ENCODE measurements around the gene CHAF1B.

- no peak for TF ChIP-seq GATA2 (IDR thresholded peaks at IDR 0.05; ENCODE audit: low read depth, low read length)
- TF ChIP-seq GATA3 (IDR thresholded peaks at IDR 0.05; ENCODE audit: low read depth, low read length): no peak
Observed at GRCh38 chr21:36428761-36429432, 43.7 kb downstream of the CHAF1B start.
